GM19438 (cell line): Measurements from ENCODE around the gene ACSL1.

Experiments
- ATAC-seq: cut with Tn5 transposase; IDR thresholded peaks from one replicate; pipeline ENCODE4 v1.9.1; 2021; ENCODE audit warnings: low read depth; ENCODE audit not compliant: unreplicated experiment

The ACSL1 gene

GRCh38 chr4:184825896-184826690 is at the start of gene ACSL1:
Gene ACSL1, minus strand, starts transcription at chr4:184825968. Its CDS starts 22,454 bp downstream, at chr4:184803514.
- peak; percentile 60 for ATAC-seq

GRCh38 chr4:184873054-184873453 is 47.3 kb upstream of the ACSL1 start:
- no peak for ATAC-seq

GRCh38 chr4:184870718-184871117 is 45.0 kb upstream of the ACSL1 start:
- ATAC-seq, result no peak

- ATAC-seq, result no peak
Observed at GRCh38 chr4:184868623-184869022, 42.9 kb upstream of the ACSL1 start.

- no peak for ATAC-seq
Observed at GRCh38 chr4:184863916-184864315, 38.1 kb upstream of the ACSL1 start.

- ATAC-seq, result no peak
Observed at GRCh38 chr4:184861047-184861446, 35.3 kb upstream of the ACSL1 start.

GRCh38 chr4:184860018-184860779 is 34.4 kb upstream of the ACSL1 start:
- peak; percentile 51 for ATAC-seq

- no peak for ATAC-seq
Observed at GRCh38 chr4:184857441-184858121, 31.8 kb upstream of the ACSL1 start.

GRCh38 chr4:184856277-184856609 is 30.5 kb upstream of the ACSL1 start:
- ATAC-seq, result no peak

GRCh38 chr4:184854673-184855072 is 28.9 kb upstream of the ACSL1 start:
- no peak for ATAC-seq

GRCh38 chr4:184853436-184853835 is 27.7 kb upstream of the ACSL1 start:
- ATAC-seq, result no peak

GRCh38 chr4:184851886-184852285 is 26.1 kb upstream of the ACSL1 start:
- ATAC-seq, result no peak

GRCh38 chr4:184851200-184851541 is 25.4 kb upstream of the ACSL1 start:
- peak; percentile 82 for ATAC-seq

- ATAC-seq, result peak; percentile 17
Observed at GRCh38 chr4:184850431-184851199, 24.8 kb upstream of the ACSL1 start.

GRCh38 chr4:184850018-184850417 is 24.2 kb upstream of the ACSL1 start:
- no peak for ATAC-seq

- no peak for ATAC-seq
Observed at GRCh38 chr4:184849185-184849584, 23.4 kb upstream of the ACSL1 start.

GRCh38 chr4:184848510-184848909 is 22.7 kb upstream of the ACSL1 start:
- ATAC-seq, result no peak

- no peak for ATAC-seq
Observed at GRCh38 chr4:184846531-184846930, 20.8 kb upstream of the ACSL1 start.

- peak; percentile 47 for ATAC-seq
Observed at GRCh38 chr4:184845367-184846021, 19.7 kb upstream of the ACSL1 start.

- ATAC-seq, result no peak
Observed at GRCh38 chr4:184844742-184845141, 19.0 kb upstream of the ACSL1 start.
